Body of pancreas (tissue), 4 donors: ENCODE results near the gene CNPPD1. TPM values are rescaled to one million over a fixed set of nuclear protein-coding genes. Genes with fewer than 3 reads are reported as not detected.

Experiments
- ATAC-seq: fragments of 150-250 bp; one replicate; pipeline ENCODE4 v1.9.1; 2016
- DNase-seq, 4 donors: peaks; one replicate each; pipeline ENCODE4 v3.0.0-alpha.2; 2019
- H3K27ac ChIP-seq, 4 donors: fragments of 200-600 bp; sonication (generic); 1 replicate in 3 of 4; 2 replicates in 1 of 4; pipeline versions ENCODE4 v1.5.1 to v1.6.1; 2016 to 2019; ENCODE audit warnings: mild to moderate bottlenecking in 1 of 4, mixed read lengths in 1 of 4, moderate library complexity in 1 of 4
- H3K27me3 ChIP-seq, 2 donors: fragments of 200-600 bp; sonication (generic); one replicate each; pipeline ENCODE4 v1.6.0; 2016; ENCODE audit warnings: mild to moderate bottlenecking in 1 of 2
- H3K36me3 ChIP-seq, 2 donors: fragments of 200-600 bp; sonication (generic); replicated peaks in 1 of 2; 2 replicates each; pipeline ENCODE4 v1.5.1; 2016; ENCODE audit warnings: low read depth in 2 of 2; ENCODE audit not compliant: insufficient read depth in 1 of 2
- H3K4me1 ChIP-seq: fragments of 200-600 bp; sonication (generic); one replicate; pipeline ENCODE4 v1.6.0; 2016
- H3K4me3 ChIP-seq, 2 donors: fragments of 200-600 bp; sonication (generic); 1 replicate in 1 of 2; 2 replicates in 1 of 2; pipeline ENCODE4 v1.5.1; 2016 to 2019
- H3K9me3 ChIP-seq, 3 donors: fragments of 200-600 bp; sonication (generic); 1 replicate in 2 of 3; 2 replicates in 1 of 3; pipeline ENCODE4 v1.5.1; 2016
- POLR2A ChIP-seq, 3 donors: fragments of 450-650 bp; IDR thresholded peaks; one replicate each; pipeline ENCODE4 v1.6.1; 2016; ENCODE audit warnings: antibody characterized with exemption in 3 of 3, mild to moderate bottlenecking in 2 of 3
- WGBS, 2 donors: methylation state at CpG; one replicate each; pipeline ENCODE4 v1.1.5; 2017; 5-methylcytosine and 5-hydroxymethylcytosine counted together
- intact Hi-C: fragments of 100-400 bp; cut with DNase I; formaldehyde crosslinking; loops from one replicate; pipeline ENCODE4 v1.15.1; 2023
- total RNA-seq, 2 donors: library from RNA; depleted of rRNA; stranded (reverse); fragments of >200 nt; gene quantifications; one replicate each; pipeline ENCODE4 v1.1.0, GENCODE V29; 2016
- TF ChIP-seq, protein P1 (sequence below), 7 experiments: fragments of 450-650 bp in 4 of 7; fragments of 200-600 bp in 3 of 7; sonication (generic) in 3 of 7; IDR thresholded peaks; one replicate each; pipeline ENCODE4 v1.5.1; 2016 to 2019; ENCODE audit warnings: antibody characterized with exemption in 7 of 7

The CNPPD1 gene
- total RNA-seq, 2 donors from 2014 or later: 25.7 to 27.4 TPM

DNA sequence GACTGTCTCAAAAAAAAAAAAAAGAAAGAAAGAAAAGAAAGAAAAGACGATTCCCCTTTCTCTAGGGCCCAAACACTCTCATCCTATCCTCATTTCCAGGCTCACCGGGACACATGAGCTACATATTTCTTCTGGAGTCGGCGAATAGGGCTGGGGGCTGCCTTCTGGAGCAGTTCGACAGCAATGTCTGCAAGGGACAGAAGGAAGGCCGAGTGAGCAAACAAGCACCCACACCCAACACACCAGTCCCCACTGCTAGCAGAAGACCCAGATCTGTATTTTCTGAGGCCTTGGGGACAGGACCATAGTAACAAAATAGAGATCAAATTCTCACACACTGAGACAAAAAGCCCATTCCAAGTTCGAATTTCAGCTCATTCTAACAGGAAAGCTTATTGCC, 1.2 kb downstream of the CNPPD1 start:
- no peak for ATAC-seq
- intact Hi-C loops: loop anchor here (10.0 kb wide), 1 partner anchor 49 kb away; the partner anchor contains the start of genes ANKZF1 and ATG9A
- TF ChIP-seq, protein P1, sequence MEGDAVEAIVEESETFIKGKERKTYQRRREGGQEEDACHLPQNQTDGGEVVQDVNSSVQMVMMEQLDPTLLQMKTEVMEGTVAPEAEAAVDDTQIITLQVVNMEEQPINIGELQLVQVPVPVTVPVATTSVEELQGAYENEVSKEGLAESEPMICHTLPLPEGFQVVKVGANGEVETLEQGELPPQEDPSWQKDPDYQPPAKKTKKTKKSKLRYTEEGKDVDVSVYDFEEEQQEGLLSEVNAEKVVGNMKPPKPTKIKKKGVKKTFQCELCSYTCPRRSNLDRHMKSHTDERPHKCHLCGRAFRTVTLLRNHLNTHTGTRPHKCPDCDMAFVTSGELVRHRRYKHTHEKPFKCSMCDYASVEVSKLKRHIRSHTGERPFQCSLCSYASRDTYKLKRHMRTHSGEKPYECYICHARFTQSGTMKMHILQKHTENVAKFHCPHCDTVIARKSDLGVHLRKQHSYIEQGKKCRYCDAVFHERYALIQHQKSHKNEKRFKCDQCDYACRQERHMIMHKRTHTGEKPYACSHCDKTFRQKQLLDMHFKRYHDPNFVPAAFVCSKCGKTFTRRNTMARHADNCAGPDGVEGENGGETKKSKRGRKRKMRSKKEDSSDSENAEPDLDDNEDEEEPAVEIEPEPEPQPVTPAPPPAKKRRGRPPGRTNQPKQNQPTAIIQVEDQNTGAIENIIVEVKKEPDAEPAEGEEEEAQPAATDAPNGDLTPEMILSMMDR (IDR thresholded peaks at IDR 0.05): no peak
- peak overlapping the region in 3 of 4 donors; percentile 96 to 99 (median 97) for H3K27ac ChIP-seq
- H3K27me3 ChIP-seq: no peaks in the 10 kb centered on the region
- no peaks in the 10 kb centered on the region for H3K9me3 ChIP-seq
- DNase-seq: no peak
- WGBS, 2 donors: 68 to 69% methylated on average over 7 of the region's 7 CpGs
- no peak overlapping the region for H3K4me3 ChIP-seq
- H3K36me3 ChIP-seq: peaks cover 0 to 11% of the 10 kb centered on the region in 2 donors
- peaks cover 34% of the 10 kb centered on the region for H3K4me1 ChIP-seq

- DNase-seq: no peak
- TF ChIP-seq, protein P1 (IDR thresholded peaks at IDR 0.05): no peak
- no peak for TF ChIP-seq POLR2A (IDR thresholded peaks at IDR 0.05)
- Histone ChIP-seq H3K4me1 (peaks cover 32% of the 10 kb centered on the region), H3K27me3 (no peaks in the 10 kb centered on the region), H3K36me3 (peaks cover 0 to 11% of the 10 kb centered on the region in 2 donors), H3K27ac (no peak overlapping the region), H3K9me3 (no peaks in the 10 kb centered on the region), H3K4me3 (no peak overlapping the region)
- 78 to 84% methylated on average over 7 of the region's 7 CpGs for WGBS, 2 donors
- intact Hi-C loops: loop anchor here (5.0 to 10.0 kb wide), 2 partner anchors 50 to 112 kb away; partner anchors contain the start of genes ANKZF1 and ATG9A
- no peak for ATAC-seq
Observed at GRCh38 chr2:219174801-219175200, 1.9 kb downstream of the CNPPD1 start.

DNA sequence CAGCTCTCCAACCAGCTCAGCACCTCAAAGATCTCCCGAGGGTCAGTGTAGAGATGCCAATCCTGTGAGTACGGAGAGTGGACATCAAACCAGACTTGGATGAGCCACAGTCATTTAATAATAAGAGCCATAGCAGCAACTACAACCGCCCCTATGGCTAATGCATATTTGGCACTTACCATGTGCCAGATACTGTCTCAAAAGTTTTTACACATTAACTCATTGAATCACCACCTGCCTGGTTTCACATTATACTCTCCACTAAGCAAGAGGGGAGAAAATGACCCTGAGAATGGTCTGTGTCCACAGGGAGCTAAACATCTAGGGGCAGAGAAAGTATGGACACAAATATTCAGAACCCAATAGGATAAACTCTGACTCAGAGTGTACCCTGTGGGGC, 2.6 kb downstream of the CNPPD1 start:
- DNase-seq (no peak), ATAC-seq (no peak)
- Histone ChIP-seq H3K4me3 (no peak overlapping the region), H3K27ac (no peak overlapping the region), H3K27me3 (no peaks in the 10 kb centered on the region), H3K4me1 (peaks cover 25% of the 10 kb centered on the region), H3K9me3 (no peaks in the 10 kb centered on the region), H3K36me3 (peaks cover 0 to 11% of the 10 kb centered on the region in 2 donors)
- no peak for TF ChIP-seq POLR2A (IDR thresholded peaks at IDR 0.05)
- TF ChIP-seq, protein P1 (IDR thresholded peaks at IDR 0.05): no peak
- 76% methylated on average over 3 of the region's 3 CpGs for WGBS, 2 donors
- intact Hi-C loops: loop anchor here (5.0 to 10.0 kb wide), 2 partner anchors 51 to 113 kb away; partner anchors contain the start of genes ANKZF1 and ATG9A

DNA sequence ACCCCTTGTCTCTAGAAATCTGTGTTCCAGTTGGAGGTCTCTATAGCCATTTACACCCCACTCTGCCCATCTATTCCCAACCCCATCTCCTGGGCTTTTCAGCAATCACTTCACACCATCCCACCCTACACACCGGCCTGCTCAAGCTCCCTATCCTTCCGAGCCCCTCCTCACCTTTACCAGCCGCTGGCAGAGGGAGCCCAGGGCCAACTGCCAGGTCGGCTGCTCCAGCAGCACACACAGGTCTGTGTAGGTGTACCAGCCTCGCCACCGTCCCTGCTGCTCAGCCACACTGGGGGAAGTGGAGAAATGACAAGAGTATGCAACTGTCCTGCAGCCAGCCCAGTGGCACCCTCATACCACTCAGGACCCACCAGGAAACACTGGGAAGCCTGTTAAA, 3.5 kb downstream of the CNPPD1 start:
- ATAC-seq (no peak), DNase-seq (no peak)
- Histone ChIP-seq H3K27me3 (no peaks in the 10 kb centered on the region), H3K36me3 (peaks cover 0 to 11% of the 10 kb centered on the region in 2 donors), H3K9me3 (no peaks in the 10 kb centered on the region), H3K4me1 (peaks cover 20% of the 10 kb centered on the region), H3K4me3 (no peak overlapping the region), H3K27ac (no peak overlapping the region)
- TF ChIP-seq POLR2A (IDR thresholded peaks at IDR 0.05): no peak
- TF ChIP-seq, protein P1 (IDR thresholded peaks at IDR 0.05): no peak
- 84 to 91% methylated on average over 6 of the region's 6 CpGs for WGBS, 2 donors
- intact Hi-C loops: loop anchor here (5.0 to 10.0 kb wide), 2 partner anchors 52 to 114 kb away; partner anchors contain the start of genes ANKZF1 and ATG9A
